PC-9 (cell line): Measurements from ENCODE around the gene ZDHHC7. TPM values are rescaled to one million over a fixed set of nuclear protein-coding genes. Genes with fewer than 3 reads are reported as not detected.

ENCODE experiments used
- BruUV-seq: library from RNA; stranded (reverse); fragments of 400-500 nt; replicated peaks from 2 replicates; lab custom pipeline; 2021; lab: Mats Ljungman, UMichigan
- CTCF ChIA-PET: fragments of 300-600 bp; sonication (Branson Sonifier 250); formaldehyde crosslinking; loops from one replicate; lab custom pipeline; 2022; ENCODE audit warnings: antibody characterized with exemption; lab: Charles Lee
- POLR2A ChIA-PET: fragments of 300-600 bp; sonication (Branson Sonifier 250); formaldehyde crosslinking; loops from one replicate; lab custom pipeline; 2022; ENCODE audit warnings: antibody characterized with exemption; ENCODE audit not compliant: unreplicated experiment; lab: Charles Lee
- DNase-seq, 2 experiments: peaks; one replicate each; pipeline versions ENCODE4 v3.0.0 to v3.0.0-alpha.2; 2015 to 2022; ENCODE audit warnings: mixed read lengths in 1 of 2
- H2AFZ ChIP-seq: fragments of 200-600 bp; sonication (generic); 2 replicates; pipeline ENCODE4 v1.8.1; 2017; ENCODE audit warnings: antibody characterized with exemption
- H3F3A ChIP-seq: fragments of 200-600 bp; sonication (generic); 2 replicates; pipeline ENCODE4 v1.8.1; 2017; ENCODE audit warnings: antibody characterized with exemption, mild to moderate bottlenecking, low read depth; ENCODE audit not compliant: insufficient read depth
- H3K27ac ChIP-seq: fragments of 200-600 bp; sonication (generic); 2 replicates; pipeline ENCODE4 v1.6.1; 2016; ENCODE audit warnings: mixed run types
- H3K27me3 ChIP-seq: fragments of 200-600 bp; sonication (generic); 2 replicates; pipeline ENCODE4 v1.6.1; 2016; ENCODE audit warnings: low read depth, mixed run types; ENCODE audit not compliant: insufficient read depth
- H3K36me3 ChIP-seq: fragments of 200-600 bp; sonication (generic); 2 replicates; pipeline ENCODE4 v1.6.1; 2016; ENCODE audit warnings: low read depth, mixed run types
- H3K4me1 ChIP-seq: fragments of 200-600 bp; sonication (generic); replicated peaks from 2 replicates; pipeline ENCODE4 v1.6.1; 2016; ENCODE audit warnings: mixed run types; ENCODE audit not compliant: insufficient read depth
- H3K4me2 ChIP-seq: fragments of 200-600 bp; sonication (generic); 2 replicates; pipeline ENCODE4 v1.6.1; 2017; ENCODE audit warnings: mixed run types
- H3K4me3 ChIP-seq: fragments of 200-600 bp; sonication (generic); 2 replicates; pipeline ENCODE4 v1.6.1; 2016; ENCODE audit warnings: mixed run types
- H3K79me2 ChIP-seq: fragments of 200-600 bp; sonication (generic); 2 replicates; pipeline ENCODE4 v1.6.1; 2017; ENCODE audit warnings: low read depth, mixed run types
- H3K9me2 ChIP-seq: fragments of 200-600 bp; sonication (generic); 2 replicates; pipeline ENCODE4 v1.8.1; 2017; ENCODE audit warnings: mild to moderate bottlenecking; ENCODE audit not compliant: insufficient read depth
- H3K9me3 ChIP-seq: fragments of 200-600 bp; sonication (generic); 2 replicates; pipeline ENCODE4 v1.8.1; 2016; ENCODE audit warnings: low read depth; ENCODE audit not compliant: insufficient read depth
- H4K20me1 ChIP-seq: fragments of 200-600 bp; sonication (generic); 2 replicates; pipeline ENCODE4 v1.8.1; 2017; ENCODE audit not compliant: insufficient read depth
- CTCF ChIP-seq: fragments of 200-600 bp; sonication (generic); conservative IDR thresholded peaks from 2 replicates; pipeline ENCODE4 v1.6.1; 2017; ENCODE audit warnings: mixed run types, antibody characterized with exemption, mild to moderate bottlenecking, moderate library complexity
- EZH2 ChIP-seq: fragments of 200-600 bp; sonication (generic); IDR thresholded peaks from 2 replicates; pipeline ENCODE4 v1.8.0; 2017; ENCODE audit warnings: antibody characterized with exemption, low read depth
- intact Hi-C: fragments of 100-400 bp; cut with micrococcal nuclease; formaldehyde crosslinking; loops from one replicate; pipeline ENCODE4 v1.10.0; 2022; ENCODE audit not compliant: unreplicated experiment
- total RNA-seq: library from RNA; stranded (reverse); gene quantifications from 2 replicates; pipeline ENCODE4 v1.2.3, GENCODE V29; 2021

The ZDHHC7 gene
- total RNA-seq, 1 experiment from 2014 or later = 79.3 TPM

DNA sequence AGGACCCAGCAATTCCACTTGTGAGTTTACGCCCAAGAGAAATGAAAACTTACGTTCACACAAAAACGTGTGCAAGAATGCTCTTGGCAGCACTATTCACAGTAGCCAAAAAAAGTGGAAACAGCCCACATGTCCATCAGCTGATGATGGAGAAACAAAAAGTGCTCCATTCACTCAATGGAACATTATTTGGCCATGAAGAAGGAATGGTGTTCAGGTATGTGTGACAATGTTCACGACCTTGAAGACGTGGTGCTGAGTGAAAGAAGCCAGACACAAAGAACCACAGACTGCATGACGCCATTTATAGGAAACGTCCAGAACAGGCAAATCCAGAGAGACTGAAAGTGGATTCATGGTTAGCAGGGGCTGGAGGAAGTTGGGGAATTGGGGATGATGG, 84.9 kb downstream of the ZDHHC7 start:
- CTCF ChIA-PET = interaction anchor here (0.8 to 2.1 kb wide), 3 partner anchors 16 to 188 kb away, joined by 3 to 14 read pairs (median 7); no protein-coding TSS in a partner anchor
- POLR2A ChIA-PET = interaction anchor here (0.7 kb wide), 1 partner anchor 135 kb away, joined by 3 read pairs; no protein-coding TSS in a partner anchor
- BruUV-seq = no TSS peak
- no peaks in the 10 kb centered on the region for H3K9me3 ChIP-seq
- H3K9me2 ChIP-seq = no peaks in the 10 kb centered on the region
- peaks cover 5% of the 10 kb centered on the region; the same call in 1 of the 2 replicates for H3F3A ChIP-seq
- no peak overlapping the region for H3K4me3 ChIP-seq
- H4K20me1 ChIP-seq = no peaks in the 10 kb centered on the region
- intact Hi-C loops = no loop called here
- no peak overlapping the region for H3K4me2 ChIP-seq
- H3K79me2 ChIP-seq = no peaks in the 10 kb centered on the region
- no peak overlapping the region for H3K27ac ChIP-seq
- H3K36me3 ChIP-seq = no peaks in the 10 kb centered on the region
- H3K27me3 ChIP-seq = no peaks in the 10 kb centered on the region
- H3K4me1 ChIP-seq = no peaks in the 10 kb centered on the region
- no peak for DNase-seq
- TF ChIP-seq EZH2 (no peak), CTCF (no peak)
- no peak overlapping the region for H2AFZ ChIP-seq

GRCh38 chr16:84925773-84926372, 85.5 kb downstream of the ZDHHC7 start:
- no peak for DNase-seq
- Histone ChIP-seq H3K9me2 (no peaks in the 10 kb centered on the region), H3K9me3 (no peaks in the 10 kb centered on the region)

More at GRCh38 chr16:84925773-84926372, 85.5 kb downstream of the ZDHHC7 start:
- H3K27ac ChIP-seq = no peak overlapping the region
- H4K20me1 ChIP-seq = no peaks in the 10 kb centered on the region
- no peak overlapping the region for H2AFZ ChIP-seq
- no TSS peak for BruUV-seq
- no peak for TF ChIP-seq CTCF
- no peak for TF ChIP-seq EZH2
- intact Hi-C loops = loop anchor here (1.0 to 2.0 kb wide), 3 partner anchors 27 to 160 kb away; no protein-coding TSS in a partner anchor
- H3K36me3 ChIP-seq = no peaks in the 10 kb centered on the region
- ChIA-PET POLR2A (interaction anchor here (0.5 kb wide), 1 partner anchor 49 kb away, joined by 3 read pairs; no protein-coding TSS in a partner anchor), CTCF (interaction anchor here (0.8 to 2.1 kb wide), 4 partner anchors 16 to 189 kb away, joined by 3 to 14 read pairs (median 6); no protein-coding TSS in a partner anchor)
- H3K4me3 ChIP-seq = no peak overlapping the region
- H3K27me3 ChIP-seq = no peaks in the 10 kb centered on the region
- H3F3A ChIP-seq = peaks cover 5% of the 10 kb centered on the region; the same call in 1 of the 2 replicates
- no peak overlapping the region for H3K4me2 ChIP-seq
- no peaks in the 10 kb centered on the region for H3K79me2 ChIP-seq
- no peaks in the 10 kb centered on the region for H3K4me1 ChIP-seq
